ENCODE results near the gene EIF3B.

- TF ChIP-seq CTCF (IDR thresholded peaks at IDR 0.05) (no peak), POLR2A (IDR thresholded peaks at IDR 0.05) (no peak), POLR2AphosphoS5 (IDR thresholded peaks at IDR 0.05) (no peak)
Observed at GRCh38 chr7:2421943-2422310, 67.3 kb downstream of the EIF3B start.
